Common myeloid progenitor, CD34-positive (primary cell): ENCODE data around the gene TMEM108.
A peak's percentile ranks its signal among the peaks of the same experiment; 100 is the strongest.
"Not testable (repeated sequence)": the region's sequence is repeated elsewhere in the genome, so short reads cannot be mapped to it uniquely, and the experiment has no call there.

ENCODE experiments used
- CTCF ChIA-PET: fragments of 350-600 bp; sonication (Branson Sonifier 250); formaldehyde crosslinking; loops from one replicate; lab custom pipeline; 2021; ENCODE audit warnings: antibody characterized with exemption; lab: Charles Lee
- POLR2A ChIA-PET: fragments of 350-600 bp; sonication (Branson Sonifier 250); formaldehyde crosslinking; loops from one replicate; lab custom pipeline; 2021; ENCODE audit warnings: antibody characterized with exemption; lab: Charles Lee
- DNase-seq, 3 donors: peaks; one replicate each; pipeline versions ENCODE4 v3.0.0 to v3.0.0-alpha.2; 2013
- H3K27ac ChIP-seq, 2 experiments: 1 replicate in 1 of 2; 2 replicates in 1 of 2; pipeline ENCODE4 v1.7.0; 2013; ENCODE audit warnings: inconsistent platforms in 2 of 2, low read length in 2 of 2, mild to moderate bottlenecking in 2 of 2, low read depth in 1 of 2, moderate library complexity in 1 of 2; ENCODE audit not compliant: severe bottlenecking in 2 of 2, insufficient read depth in 1 of 2, poor library complexity in 1 of 2
- H3K27me3 ChIP-seq, 5 experiments: replicated peaks in 2 of 5; 1 replicate in 3 of 5; 2 replicates in 2 of 5; pipeline versions ENCODE4 v1.6.1 to v1.7.0; 2013; ENCODE audit warnings: low read length in 4 of 5, mild to moderate bottlenecking in 2 of 5, moderate library complexity in 2 of 5, inconsistent platforms in 1 of 5; ENCODE audit not compliant: insufficient read depth in 5 of 5, control insufficient read depth in 4 of 5
- H3K36me3 ChIP-seq, 4 experiments: 1 replicate in 2 of 4; 2 replicates in 2 of 4; pipeline versions ENCODE4 v1.6.1 to v1.7.0; 2013; ENCODE audit warnings: low read length in 3 of 4, control low read depth in 1 of 4, mild to moderate bottlenecking in 1 of 4; ENCODE audit not compliant: control insufficient read depth in 4 of 4, insufficient read depth in 4 of 4
- H3K4me1 ChIP-seq, 4 experiments: 1 replicate in 3 of 4; 2 replicates in 1 of 4; pipeline versions ENCODE4 v1.6.1 to v1.7.1; 2013; ENCODE audit warnings: low read length in 3 of 4, mild to moderate bottlenecking in 3 of 4, control low read depth in 1 of 4, inconsistent platforms in 1 of 4, moderate library complexity in 1 of 4; ENCODE audit not compliant: control insufficient read depth in 4 of 4, insufficient read depth in 4 of 4; ENCODE audit errors: control extremely low read depth in 1 of 4
- H3K4me3 ChIP-seq, 7 experiments: 1 replicate in 4 of 7; 2 replicates in 3 of 7; pipeline versions ENCODE4 v1.5.1 to v1.7.0; 2013; ENCODE audit warnings: mild to moderate bottlenecking in 7 of 7, low read length in 6 of 7, moderate library complexity in 6 of 7, inconsistent platforms in 2 of 7, low read depth in 2 of 7, control low read depth in 1 of 7; ENCODE audit not compliant: insufficient read depth in 4 of 7, control insufficient read depth in 1 of 7; ENCODE audit errors: extremely low read depth in 1 of 7
- H3K9me3 ChIP-seq, 5 experiments: 1 replicate in 4 of 5; 2 replicates in 1 of 5; pipeline versions ENCODE4 v1.6.1 to v1.7.1; 2013; ENCODE audit warnings: low read length in 4 of 5, mild to moderate bottlenecking in 2 of 5, inconsistent platforms in 1 of 5, low read depth in 1 of 5, moderate library complexity in 1 of 5; ENCODE audit not compliant: control insufficient read depth in 4 of 5, insufficient read depth in 2 of 5; ENCODE audit errors: control extremely low read depth in 1 of 5
- whole genome bisulfite sequencing: methylation state at CpG from one replicate; pipeline ENCODE4 v1.1.5; 2013; ENCODE audit not compliant: insufficient coverage; 5-methylcytosine and 5-hydroxymethylcytosine counted together

The TMEM108 gene

GRCh38 chr3:133015573-133015972 is 22.6 kb upstream of the TMEM108 start:
- no CpG with 5 or more reads among the region's 5 CpGs for WGBS
- POLR2A ChIA-PET, CTCF ChIA-PET: not testable (repeated sequence)

DNA sequence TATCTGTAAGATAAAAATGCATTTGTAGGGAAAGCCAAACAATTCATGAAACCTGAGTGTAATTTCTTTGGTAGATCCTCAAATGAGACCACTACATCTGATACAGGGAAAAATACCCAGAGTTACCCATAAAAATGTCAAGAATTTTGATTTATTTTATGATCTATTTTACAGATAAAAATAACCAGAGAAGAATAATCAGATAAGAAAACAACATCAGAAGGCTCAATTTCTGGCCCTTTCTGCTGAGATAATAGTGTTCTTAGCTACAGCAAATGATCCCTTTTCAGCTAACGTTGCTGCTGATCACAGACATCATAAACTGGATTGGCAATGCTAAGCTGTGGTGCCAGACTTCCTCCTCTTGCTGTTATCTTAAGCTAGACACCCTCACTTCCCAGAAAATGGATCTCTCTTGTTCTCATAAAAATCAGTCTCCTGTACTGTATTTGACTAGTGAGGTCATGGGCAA is 21.3 kb upstream of the TMEM108 start:
- peak; percentile 36 to 75 (median 58) for DNase-seq
- ChIA-PET CTCF (no interaction called here), POLR2A (no interaction called here)
- 10% methylated on average over 1 of the region's 1 CpG for WGBS
- Histone ChIP-seq H3K9me3 (peaks cover 0 to 3% (median 0%) of the 10 kb centered on the region in 5 experiments), H3K27ac (no peak overlapping the region), H3K27me3 (no peaks in the 10 kb centered on the region), H3K36me3 (no peaks in the 10 kb centered on the region), H3K4me3 (no peak overlapping the region), H3K4me1 (peaks cover 0 to 4% (median 0%) of the 10 kb centered on the region in 4 experiments)

More at GRCh38 chr3:133015573-133015972, 22.6 kb upstream of the TMEM108 start:
- H3K36me3 ChIP-seq, DNase-seq, H3K4me1 ChIP-seq, H3K9me3 ChIP-seq, H3K4me3 ChIP-seq, H3K27me3 ChIP-seq, H3K27ac ChIP-seq: not testable (repeated sequence)

DNA sequence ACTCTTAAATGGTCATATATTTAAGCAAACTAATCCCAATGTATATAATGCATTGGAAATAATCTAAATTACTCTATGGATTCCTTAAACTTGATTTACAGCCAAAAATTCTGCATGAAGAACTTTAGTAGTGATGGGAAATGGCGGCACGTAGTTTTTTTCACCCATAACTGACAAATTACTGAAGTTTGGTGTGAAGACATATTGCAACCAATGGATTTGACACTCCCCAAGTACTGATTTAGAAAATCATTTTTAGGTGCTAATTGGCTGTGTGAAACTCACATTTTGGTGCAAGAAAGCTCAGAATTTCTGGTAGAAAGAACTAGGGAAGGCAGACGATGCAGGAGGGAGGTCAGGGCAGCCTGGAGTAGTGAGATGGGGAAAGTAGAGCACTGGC is 19.3 kb upstream of the TMEM108 start:
- ChIA-PET POLR2A (no interaction called here), CTCF (no interaction called here)
- Histone ChIP-seq H3K27ac (no peak overlapping the region), H3K4me3 (no peak overlapping the region), H3K4me1 (peaks cover 0 to 4% (median 0%) of the 10 kb centered on the region in 4 experiments), H3K36me3 (no peaks in the 10 kb centered on the region), H3K9me3 (no peaks in the 10 kb centered on the region), H3K27me3 (no peaks in the 10 kb centered on the region)
- 100% methylated on average over 1 of the region's 3 CpGs for WGBS
- DNase-seq = no peak

- 83% methylated on average over 1 of the region's 2 CpGs for WGBS
- H3K36me3 ChIP-seq = no peaks in the 10 kb centered on the region
- no peaks in the 10 kb centered on the region for H3K9me3 ChIP-seq
- no peak for DNase-seq
- H3K4me1 ChIP-seq = peaks cover 0 to 4% (median 0%) of the 10 kb centered on the region in 4 experiments
- CTCF ChIA-PET = no interaction called here
- H3K4me3 ChIP-seq = no peak overlapping the region
- no peaks in the 10 kb centered on the region for H3K27me3 ChIP-seq
- no peak overlapping the region for H3K27ac ChIP-seq
- POLR2A ChIA-PET = no interaction called here
Observed at GRCh38 chr3:133021206-133021605, 17.0 kb upstream of the TMEM108 start.

DNA sequence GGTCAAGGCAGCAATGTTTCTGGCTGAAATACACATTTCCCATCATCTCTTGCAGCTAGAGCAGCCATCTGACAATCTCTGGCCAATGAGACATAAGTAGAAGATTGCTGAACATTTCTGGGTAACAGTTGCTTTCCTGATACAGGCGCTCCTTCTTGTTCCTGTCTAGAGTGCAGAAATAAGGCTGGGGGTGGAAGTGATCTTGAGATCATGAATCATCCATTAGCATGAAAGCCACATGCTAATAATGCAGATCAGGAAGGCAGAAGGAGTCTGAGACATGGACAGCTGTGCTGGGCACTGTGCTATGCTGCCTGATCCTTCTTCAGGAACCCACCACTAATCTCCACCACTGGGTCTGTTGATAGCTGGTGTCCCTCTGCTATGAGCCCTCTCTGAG is 14.8 kb upstream of the TMEM108 start:
- DNase-seq = no peak
- Histone ChIP-seq H3K36me3 (no peaks in the 10 kb centered on the region), H3K4me1 (no peaks in the 10 kb centered on the region), H3K27ac (no peak overlapping the region), H3K4me3 (no peak overlapping the region), H3K27me3 (peaks cover 0 to 2% (median 0%) of the 10 kb centered on the region in 5 experiments), H3K9me3 (no peaks in the 10 kb centered on the region)
- ChIA-PET POLR2A (no interaction called here), CTCF (no interaction called here)
- WGBS = 100% methylated on average over 1 of the region's 1 CpG

DNA sequence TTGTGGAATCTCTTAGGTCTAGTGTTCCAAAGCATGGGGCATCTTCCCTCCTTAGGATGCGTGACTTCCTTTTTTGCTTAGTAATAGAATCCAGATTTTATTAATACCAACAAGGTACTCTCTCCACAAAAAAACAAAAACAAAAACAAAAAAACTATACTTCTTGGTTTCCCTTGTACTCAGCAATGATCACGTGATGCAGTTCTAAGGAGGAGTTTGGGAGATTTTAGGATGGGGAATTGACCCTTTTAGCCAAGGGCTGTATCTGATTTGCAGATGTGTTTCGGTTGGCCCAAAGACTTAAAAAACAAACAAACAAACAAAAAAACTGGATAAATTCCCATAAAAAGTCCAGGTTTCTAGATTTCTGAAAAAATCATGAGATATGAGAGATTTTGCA is 12.6 kb upstream of the TMEM108 start:
- H3K27me3 ChIP-seq = peaks cover 0 to 3% (median 0%) of the 10 kb centered on the region in 5 experiments
- DNase-seq = no peak
- no CpG with 5 or more reads among the region's 3 CpGs for WGBS
- no peak overlapping the region for H3K4me3 ChIP-seq
- POLR2A ChIA-PET = no interaction called here
- H3K9me3 ChIP-seq = no peaks in the 10 kb centered on the region
- H3K27ac ChIP-seq = no peak overlapping the region
- CTCF ChIA-PET = no interaction called here
- no peaks in the 10 kb centered on the region for H3K36me3 ChIP-seq
- no peaks in the 10 kb centered on the region for H3K4me1 ChIP-seq

DNA sequence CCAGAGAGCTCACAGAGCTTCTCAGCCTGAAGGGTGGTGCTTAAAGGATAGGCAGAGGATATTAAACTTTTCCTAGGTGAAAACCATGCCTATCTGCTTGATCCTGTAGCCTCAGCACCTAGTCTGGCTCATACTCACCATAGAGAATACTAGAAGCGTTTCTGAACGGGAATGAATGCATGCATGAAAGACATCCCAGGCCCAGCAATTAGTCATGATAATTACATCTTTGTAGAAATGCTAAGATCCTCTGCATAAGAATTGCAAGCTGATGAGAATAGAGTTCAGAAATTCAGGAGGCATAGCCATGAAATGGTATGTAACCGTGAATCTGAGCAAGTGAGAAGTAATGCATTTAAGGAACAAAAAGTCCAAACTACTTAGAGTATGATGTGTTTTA is 5.9 kb upstream of the TMEM108 start:
- Histone ChIP-seq H3K4me3 (no peak overlapping the region), H3K27me3 (peaks cover 5 to 40% (median 15%) of the 10 kb centered on the region in 5 experiments), H3K36me3 (no peaks in the 10 kb centered on the region), H3K27ac (no peak overlapping the region), H3K4me1 (no peaks in the 10 kb centered on the region), H3K9me3 (no peaks in the 10 kb centered on the region)
- CTCF ChIA-PET = interaction anchor here (1.4 kb wide), 1 partner anchor 9 kb away, joined by 5 read pairs; no protein-coding TSS in a partner anchor
- WGBS = 100% methylated on average over 1 of the region's 3 CpGs
- POLR2A ChIA-PET = no interaction called here
- DNase-seq = no peak
